HG03565 (cell line): ENCODE data around the gene TMSB15A.
"Not testable (repeated sequence)": the region's sequence is repeated elsewhere in the genome, so short reads cannot be mapped to it uniquely, and the experiment has no call there.

Experiments
- ATAC-seq: cut with Tn5 transposase; IDR thresholded peaks from one replicate; pipeline ENCODE4 v1.9.1; 2021; ENCODE audit warnings: mild to moderate bottlenecking, moderate library complexity; ENCODE audit not compliant: unreplicated experiment

The TMSB15A gene

GRCh38 chrX:102515975-102516941 is at the start of gene TMSB15A:
Gene TMSB15A, minus strand, starts transcription at chrX:102516739.
- ATAC-seq: no peak

- no peak for ATAC-seq
Measured at GRCh38 chrX:102560423-102561068, 44.0 kb upstream of the TMSB15A start.

GRCh38 chrX:102558607-102559006 is 42.1 kb upstream of the TMSB15A start:
- no peak for ATAC-seq

GRCh38 chrX:102548231-102548630 is 31.7 kb upstream of the TMSB15A start:
- no peak for ATAC-seq

- no peak for ATAC-seq
Measured at GRCh38 chrX:102546828-102547493, 30.4 kb upstream of the TMSB15A start.

- ATAC-seq: not testable (repeated sequence)
Measured at GRCh38 chrX:102546175-102546574, 29.6 kb upstream of the TMSB15A start.

GRCh38 chrX:102535958-102536357 is 19.4 kb upstream of the TMSB15A start:
- no peak for ATAC-seq

- no peak for ATAC-seq
Measured at GRCh38 chrX:102517326-102517725, 787 bp upstream of the TMSB15A start.

GRCh38 chrX:102514536-102514935 is 2.0 kb downstream of the TMSB15A start:
- no peak for ATAC-seq

GRCh38 chrX:102498732-102499131 is 17.8 kb downstream of the TMSB15A start:
- no peak for ATAC-seq

- ATAC-seq: no peak
Measured at GRCh38 chrX:102491766-102492165, 24.8 kb downstream of the TMSB15A start.

- not testable (repeated sequence) for ATAC-seq
Measured at GRCh38 chrX:102478765-102479164, 37.8 kb downstream of the TMSB15A start.

- ATAC-seq: not testable (repeated sequence)
Measured at GRCh38 chrX:102471762-102472220, 44.7 kb downstream of the TMSB15A start, which contains the start of gene TCP11X2. Gene TCP11X2, minus strand, starts transcription at chrX:102471812.

- not testable (repeated sequence) for ATAC-seq
Measured at GRCh38 chrX:102470215-102470614, 46.3 kb downstream of the TMSB15A start.
